CD8-positive, alpha-beta memory T cell (primary cell): ENCODE data around the gene SLC25A21. TPM values are rescaled to one million over a fixed set of nuclear protein-coding genes. Genes with fewer than 3 reads are reported as not detected.

ENCODE experiments used
- CTCF ChIA-PET: fragments of 350-600 bp; sonication (Branson Sonifier 250); formaldehyde crosslinking; loops from one replicate; lab custom pipeline; 2021; ENCODE audit warnings: antibody characterized with exemption; lab: Charles Lee
- POLR2A ChIA-PET: fragments of 350-600 bp; sonication (Branson Sonifier 250); formaldehyde crosslinking; loops from one replicate; lab custom pipeline; 2021; ENCODE audit warnings: antibody characterized with exemption; lab: Charles Lee
- DNase-seq, 5 donors: peaks; one replicate each; pipeline versions ENCODE4 v3.0.0 to v3.0.0-alpha.2; 2020 to 2022; ENCODE audit warnings: mixed read lengths in 1 of 5
- H3K27ac ChIP-seq: one replicate; pipeline ENCODE4 v1.7.0; 2013; ENCODE audit warnings: low read depth, mild to moderate bottlenecking, low read length, moderate library complexity
- H3K27me3 ChIP-seq: 2 replicates; pipeline ENCODE4 v1.7.0; 2013; ENCODE audit warnings: low read length, mild to moderate bottlenecking; ENCODE audit not compliant: insufficient read depth, poor library complexity, severe bottlenecking
- H3K36me3 ChIP-seq: 2 replicates; pipeline ENCODE4 v1.7.0; 2013; ENCODE audit warnings: mild to moderate bottlenecking, low read length, moderate library complexity; ENCODE audit not compliant: insufficient read depth
- H3K4me1 ChIP-seq: 2 replicates; pipeline ENCODE4 v1.7.0; 2013; ENCODE audit warnings: mild to moderate bottlenecking, low read length, moderate library complexity; ENCODE audit not compliant: insufficient read depth
- H3K4me3 ChIP-seq: 2 replicates; pipeline ENCODE4 v1.7.0; 2013; ENCODE audit warnings: mild to moderate bottlenecking, low read length
- H3K9me3 ChIP-seq: 2 replicates; pipeline ENCODE4 v1.7.0; 2013; ENCODE audit warnings: mild to moderate bottlenecking, low read length
- H3K27ac Mint-ChIP-seq, 8 donors: one replicate each; pipeline ENCODE4 v1.8.0; 2020 to 2021; ENCODE audit warnings: mixed read lengths in 8 of 8, mild to moderate bottlenecking in 6 of 8, inconsistent platforms in 3 of 8, moderate library complexity in 3 of 8
- H3K27me3 Mint-ChIP-seq, 2 donors: one replicate each; pipeline ENCODE4 v1.8.0; 2020 to 2021; ENCODE audit warnings: mixed read lengths in 2 of 2, mild to moderate bottlenecking in 1 of 2, moderate library complexity in 1 of 2
- H3K36me3 Mint-ChIP-seq, 3 donors: one replicate each; pipeline ENCODE4 v1.8.0; 2020 to 2021; ENCODE audit warnings: mixed read lengths in 3 of 3, inconsistent platforms in 1 of 3, mild to moderate bottlenecking in 1 of 3
- H3K4me1 Mint-ChIP-seq, 3 donors: one replicate each; pipeline ENCODE4 v1.8.0; 2020 to 2021; ENCODE audit warnings: mixed read lengths in 3 of 3, inconsistent platforms in 1 of 3, mild to moderate bottlenecking in 1 of 3
- H3K4me3 Mint-ChIP-seq, 7 donors: one replicate each; pipeline ENCODE4 v1.8.0; 2020 to 2021; ENCODE audit warnings: mixed read lengths in 7 of 7, mild to moderate bottlenecking in 6 of 7, moderate library complexity in 4 of 7, inconsistent platforms in 2 of 7
- H3K9me3 Mint-ChIP-seq, 5 donors: one replicate each; pipeline ENCODE4 v1.8.0; 2020 to 2022; ENCODE audit warnings: mixed read lengths in 5 of 5, mild to moderate bottlenecking in 3 of 5, moderate library complexity in 2 of 5, inconsistent platforms in 1 of 5
- polyA plus RNA-seq: library from polyadenylated mRNA; unstranded; fragments of 300-500 nt; fragmentation: Illumina TruSeq; gene quantifications from one replicate; pipeline ENCODE4 v1.2.3, GENCODE V29; 2021
- total RNA-seq, 2 experiments: library from RNA; stranded (reverse); gene quantifications; one replicate each; pipeline ENCODE4 v1.2.3, GENCODE V29; 2021

SLC25A21 gene
- total and polyA plus RNA-seq, 3 experiments from 2014 or later, result not detected

DNA sequence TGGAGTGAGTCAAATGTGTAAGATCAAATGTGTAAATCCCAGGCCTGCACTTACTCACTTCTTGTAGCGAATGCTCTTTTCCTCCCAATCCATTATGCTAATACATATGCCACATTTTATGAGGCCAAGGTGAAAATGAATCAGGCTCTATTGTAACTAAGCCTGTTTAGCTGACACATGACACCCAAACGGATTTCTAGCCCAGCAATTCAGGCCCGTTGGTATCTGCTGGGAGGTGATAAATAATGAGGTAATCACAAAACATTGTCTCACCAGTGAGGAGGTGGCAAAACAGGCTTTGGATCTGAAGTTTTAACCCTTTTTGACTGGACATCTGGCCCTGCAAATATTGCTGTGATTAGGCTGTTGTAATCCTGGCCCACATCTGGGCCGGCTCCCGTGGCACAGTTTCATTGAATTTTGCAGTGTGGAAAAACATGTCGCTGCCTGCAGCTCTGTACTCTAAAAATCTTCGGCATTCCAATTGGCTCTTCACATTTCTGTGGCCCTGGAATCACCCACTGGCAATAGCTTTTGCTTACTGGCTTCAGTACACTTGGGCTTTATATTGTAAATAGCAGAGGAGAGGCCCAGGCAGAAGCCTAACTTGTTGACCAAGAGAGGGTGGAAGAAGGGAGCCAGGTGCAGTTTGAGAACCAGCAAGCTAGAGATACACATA, 404.7 kb downstream of the SLC25A21 start:
- Histone ChIP-seq H3K27ac (no peak overlapping the region), H3K4me1 (no peaks in the 10 kb centered on the region), H3K9me3 (no peaks in the 10 kb centered on the region), H3K4me3 (no peak overlapping the region), H3K27me3 (no peaks in the 10 kb centered on the region), H3K36me3 (no peaks in the 10 kb centered on the region)
- POLR2A ChIA-PET, result no interaction called here
- Mint-ChIP-seq H3K36me3 (no peaks in the 10 kb centered on the region), H3K27ac (no peak overlapping the region), H3K9me3 (peaks cover 0 to 13% (median 1%) of the 10 kb centered on the region in 5 donors), H3K27me3 (peaks cover 0 to 3% of the 10 kb centered on the region in 2 donors), H3K4me3 (no peak overlapping the region), H3K4me1 (no peaks in the 10 kb centered on the region)
- CTCF ChIA-PET, result no interaction called here
- no peak for DNase-seq

DNA sequence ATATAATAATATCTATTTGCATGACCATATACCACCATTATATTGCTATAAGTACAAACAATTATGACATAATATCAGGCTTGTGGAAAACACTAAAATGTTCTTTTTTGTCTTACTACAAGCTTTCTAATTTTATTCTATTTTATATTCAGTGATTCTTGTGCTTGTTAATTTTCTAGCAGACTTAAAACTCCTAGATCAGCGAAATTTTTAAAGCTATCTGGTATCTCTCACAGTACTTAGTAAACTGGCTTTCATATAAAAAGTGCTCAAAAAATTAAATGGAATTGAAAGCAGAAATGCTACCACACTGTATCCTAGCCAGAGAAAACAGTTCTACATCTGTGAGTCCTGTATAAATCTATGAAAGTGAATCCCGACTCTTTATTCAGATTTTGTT, 405.4 kb downstream of the SLC25A21 start:
- H3K27me3 ChIP-seq, result no peaks in the 10 kb centered on the region
- POLR2A ChIA-PET, result no interaction called here
- Mint-ChIP-seq H3K9me3 (peaks cover 0 to 13% (median 3%) of the 10 kb centered on the region in 5 donors), H3K27me3 (peaks cover 0 to 3% of the 10 kb centered on the region in 2 donors), H3K4me1 (no peaks in the 10 kb centered on the region), H3K27ac (no peak overlapping the region), H3K4me3 (no peak overlapping the region), H3K36me3 (no peaks in the 10 kb centered on the region)
- no peak for DNase-seq
- H3K4me3 ChIP-seq, result no peak overlapping the region
- CTCF ChIA-PET, result no interaction called here
- H3K27ac ChIP-seq, result no peak overlapping the region
- no peaks in the 10 kb centered on the region for H3K36me3 ChIP-seq
- no peaks in the 10 kb centered on the region for H3K4me1 ChIP-seq
- H3K9me3 ChIP-seq, result no peaks in the 10 kb centered on the region

DNA sequence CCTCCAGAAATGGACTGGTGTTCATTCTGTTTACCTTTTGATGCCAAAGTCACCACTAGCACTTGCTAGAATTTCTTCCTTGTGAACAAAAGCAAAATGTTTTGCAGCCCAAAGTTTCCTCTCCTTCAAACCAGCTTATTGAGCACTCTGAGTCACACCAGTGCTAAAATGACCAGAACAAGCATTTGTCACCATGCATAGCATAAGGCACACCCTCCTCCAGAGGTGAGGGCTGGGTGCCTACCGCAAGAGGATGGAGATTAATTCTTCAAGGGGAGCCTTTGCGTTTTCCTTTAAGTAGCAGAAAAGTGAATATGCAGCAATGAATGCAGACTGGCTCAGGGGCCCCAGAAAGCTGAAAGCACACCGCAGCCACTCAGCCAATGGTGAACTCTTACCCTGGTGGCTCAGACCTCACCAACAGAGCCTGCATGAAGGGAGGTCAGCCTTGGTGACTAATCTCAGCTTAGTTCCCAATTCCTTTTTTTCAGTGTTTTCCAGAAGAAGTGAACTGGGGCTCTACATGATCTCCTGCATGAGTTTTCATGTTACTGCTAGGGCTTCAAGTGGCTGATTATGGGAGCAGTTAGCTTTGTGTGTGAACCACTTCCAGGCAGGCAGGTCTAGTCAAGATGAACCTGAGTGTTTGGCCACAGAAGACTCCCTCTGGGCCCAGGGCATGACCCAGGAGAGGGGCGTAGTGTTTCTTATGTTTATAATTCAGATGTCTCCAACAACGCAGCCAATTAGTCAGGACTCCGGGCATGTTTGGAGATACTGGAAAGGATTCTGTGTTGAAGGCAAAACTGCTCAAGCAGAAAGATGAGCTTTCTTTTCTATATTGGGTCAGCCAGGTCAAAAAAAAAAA, 414.4 kb downstream of the SLC25A21 start:
- Histone ChIP-seq H3K27ac (no peak overlapping the region), H3K4me1 (no peaks in the 10 kb centered on the region), H3K9me3 (no peaks in the 10 kb centered on the region), H3K36me3 (no peaks in the 10 kb centered on the region), H3K4me3 (no peak overlapping the region), H3K27me3 (no peaks in the 10 kb centered on the region)
- CTCF ChIA-PET, result no interaction called here
- Mint-ChIP-seq H3K9me3 (peaks cover 2 to 20% (median 15%) of the 10 kb centered on the region in 5 donors), H3K4me1 (no peaks in the 10 kb centered on the region), H3K27ac (no peak overlapping the region), H3K4me3 (no peak overlapping the region), H3K36me3 (no peaks in the 10 kb centered on the region), H3K27me3 (peaks cover 0 to 2% of the 10 kb centered on the region in 2 donors)
- no peak for DNase-seq
- POLR2A ChIA-PET, result no interaction called here

DNA sequence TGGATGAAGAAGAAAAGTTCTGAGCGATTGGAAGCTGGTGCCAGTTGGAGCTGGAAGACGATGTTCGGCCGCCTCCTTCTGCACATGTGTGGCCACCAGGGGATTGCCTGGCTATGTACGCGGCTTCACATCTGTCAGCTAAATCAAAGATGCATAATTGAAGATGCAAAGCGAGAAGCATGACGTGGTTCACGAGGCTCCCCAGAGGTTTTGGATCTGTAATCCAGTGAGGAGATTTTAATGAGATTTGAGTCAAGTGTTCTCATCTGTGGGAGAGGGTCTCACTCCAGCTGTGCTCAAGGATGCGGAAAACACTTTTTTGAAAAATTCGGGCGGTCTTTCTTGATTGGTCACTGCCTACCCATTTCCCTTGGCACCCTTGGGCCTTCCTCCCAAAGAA, 416.2 kb downstream of the SLC25A21 start:
- Histone ChIP-seq H3K4me1 (no peaks in the 10 kb centered on the region), H3K4me3 (no peak overlapping the region), H3K27me3 (no peaks in the 10 kb centered on the region), H3K9me3 (no peaks in the 10 kb centered on the region), H3K36me3 (no peaks in the 10 kb centered on the region), H3K27ac (no peak overlapping the region)
- no peak overlapping the region for H3K4me3 Mint-ChIP-seq
- H3K27me3 Mint-ChIP-seq, result peaks cover 0 to 2% of the 10 kb centered on the region in 2 donors
- CTCF ChIA-PET, result no interaction called here
- H3K4me1 Mint-ChIP-seq, result no peaks in the 10 kb centered on the region
- H3K36me3 Mint-ChIP-seq, result no peaks in the 10 kb centered on the region
- POLR2A ChIA-PET, result no interaction called here
- H3K27ac Mint-ChIP-seq, result no peak overlapping the region
- H3K9me3 Mint-ChIP-seq, result peaks cover 4 to 21% (median 17%) of the 10 kb centered on the region in 5 donors
- no peak for DNase-seq

DNA sequence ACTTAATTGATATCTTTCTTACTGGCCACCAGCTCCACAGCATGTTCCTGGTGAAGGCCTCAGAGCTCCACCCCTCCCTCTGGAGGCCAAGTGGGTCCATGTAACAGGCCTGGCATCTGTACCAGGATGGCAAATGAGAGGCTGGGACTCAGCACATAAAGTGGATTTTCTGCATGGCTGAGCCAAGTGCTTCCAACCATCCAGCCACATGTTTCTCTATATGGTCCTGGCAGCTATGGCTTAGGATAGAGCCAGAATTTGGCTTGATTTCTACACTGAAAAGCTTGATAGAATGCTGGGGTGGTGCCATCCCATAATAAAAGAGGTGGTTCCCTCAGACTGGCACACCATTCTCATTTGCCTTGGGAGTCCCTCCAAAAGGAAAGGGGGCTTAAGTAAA, 416.6 kb downstream of the SLC25A21 start:
- H3K4me3 ChIP-seq, result no peak overlapping the region
- DNase-seq, result no peak
- CTCF ChIA-PET, result no interaction called here
- Mint-ChIP-seq H3K27ac (no peak overlapping the region), H3K36me3 (no peaks in the 10 kb centered on the region), H3K4me1 (no peaks in the 10 kb centered on the region), H3K4me3 (no peak overlapping the region), H3K9me3 (peaks cover 4 to 21% (median 17%) of the 10 kb centered on the region in 5 donors), H3K27me3 (peaks cover 0 to 2% of the 10 kb centered on the region in 2 donors)
- no peaks in the 10 kb centered on the region for H3K4me1 ChIP-seq
- H3K9me3 ChIP-seq, result no peaks in the 10 kb centered on the region
- no peak overlapping the region for H3K27ac ChIP-seq
- no peaks in the 10 kb centered on the region for H3K27me3 ChIP-seq
- POLR2A ChIA-PET, result no interaction called here
- no peaks in the 10 kb centered on the region for H3K36me3 ChIP-seq

DNA sequence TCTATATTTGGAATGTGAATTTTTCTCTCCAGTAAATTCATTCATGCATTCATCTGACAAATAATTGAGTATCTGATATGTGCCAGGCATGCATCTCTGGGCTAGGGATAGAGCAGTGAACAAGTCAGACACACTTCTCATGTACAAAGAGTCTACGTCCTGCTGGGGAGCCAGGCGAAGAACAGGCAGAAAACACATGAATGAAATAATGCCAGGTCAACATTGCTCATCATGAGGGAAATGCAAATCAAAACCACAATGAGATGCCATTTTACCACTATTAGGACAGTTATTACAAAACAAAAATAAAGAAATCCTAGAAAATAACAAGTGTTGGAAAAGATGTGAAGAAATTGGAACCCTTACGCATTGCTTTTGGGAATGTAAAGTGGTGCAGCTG, 420.5 kb downstream of the SLC25A21 start:
- H3K27ac Mint-ChIP-seq, result no peak overlapping the region

DNA sequence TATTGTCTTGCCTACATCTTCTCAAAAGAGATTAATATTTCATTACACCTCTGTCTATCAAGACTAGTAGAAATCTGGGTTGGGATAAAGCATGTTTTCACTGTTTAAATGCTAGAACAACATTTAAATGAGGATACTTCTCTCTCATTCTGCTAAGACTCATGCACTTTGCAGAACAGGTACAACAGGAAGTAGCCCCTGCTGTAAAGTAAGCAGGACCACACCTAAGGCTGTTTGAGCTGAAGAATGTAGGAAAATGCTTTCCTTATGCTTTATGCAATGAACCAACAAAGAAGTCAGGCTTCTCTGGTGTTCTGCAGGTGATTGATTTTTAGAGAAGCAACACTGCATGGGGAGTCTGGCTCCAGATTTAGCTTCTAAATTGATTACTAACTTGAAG, 421.3 kb downstream of the SLC25A21 start:
- Mint-ChIP-seq H3K36me3 (no peaks in the 10 kb centered on the region), H3K4me3 (no peak overlapping the region)
- CTCF ChIA-PET, result no interaction called here

More for the DNA sequence above, 420.5 kb downstream of the SLC25A21 start:
- H3K4me1 ChIP-seq, result no peaks in the 10 kb centered on the region
- H3K9me3 ChIP-seq, result no peaks in the 10 kb centered on the region
- H3K4me3 Mint-ChIP-seq, result no peak overlapping the region
- H3K27ac ChIP-seq, result no peak overlapping the region
- peaks cover 4 to 21% (median 11%) of the 10 kb centered on the region in 5 donors for H3K9me3 Mint-ChIP-seq
- DNase-seq, result no peak
- H3K27me3 Mint-ChIP-seq, result peaks cover 0 to 2% of the 10 kb centered on the region in 2 donors
- no peak overlapping the region for H3K4me3 ChIP-seq
- ChIA-PET CTCF (no interaction called here), POLR2A (no interaction called here)
- H3K36me3 Mint-ChIP-seq, result no peaks in the 10 kb centered on the region
- H3K36me3 ChIP-seq, result no peaks in the 10 kb centered on the region
- H3K4me1 Mint-ChIP-seq, result no peaks in the 10 kb centered on the region
- no peaks in the 10 kb centered on the region for H3K27me3 ChIP-seq

DNA sequence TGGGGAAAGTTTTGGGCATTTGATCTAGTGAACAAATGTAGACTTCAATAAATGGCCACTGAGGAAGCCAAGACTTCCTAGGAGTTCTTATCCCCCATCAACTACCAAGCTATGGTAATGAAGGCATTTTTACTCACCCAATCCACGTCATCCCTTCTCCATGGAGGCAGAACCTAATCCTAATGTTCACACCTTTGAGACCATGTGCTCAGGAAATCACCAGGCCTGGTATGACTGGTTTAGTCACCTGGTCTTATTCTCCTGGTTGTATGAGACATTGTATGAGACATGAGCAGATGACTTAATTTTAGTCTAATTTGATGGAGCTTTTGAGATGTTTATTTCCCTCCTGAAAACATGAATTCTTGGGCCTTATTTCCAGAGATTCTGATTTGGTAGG, 422.2 kb downstream of the SLC25A21 start:
- Histone ChIP-seq H3K27me3 (no peaks in the 10 kb centered on the region), H3K9me3 (no peaks in the 10 kb centered on the region), H3K4me1 (no peaks in the 10 kb centered on the region), H3K36me3 (no peaks in the 10 kb centered on the region), H3K27ac (no peak overlapping the region), H3K4me3 (no peak overlapping the region)
- CTCF ChIA-PET, result no interaction called here
- Mint-ChIP-seq H3K27ac (no peak overlapping the region), H3K27me3 (no peaks in the 10 kb centered on the region), H3K36me3 (no peaks in the 10 kb centered on the region), H3K4me3 (no peak overlapping the region), H3K4me1 (no peaks in the 10 kb centered on the region), H3K9me3 (peaks cover 4 to 21% (median 11%) of the 10 kb centered on the region in 5 donors)
- POLR2A ChIA-PET, result no interaction called here
- no peak for DNase-seq

More for the DNA sequence above, 421.3 kb downstream of the SLC25A21 start:
- no peak for DNase-seq
- H3K9me3 ChIP-seq, result no peaks in the 10 kb centered on the region
- no peaks in the 10 kb centered on the region for H3K36me3 ChIP-seq
- H3K27ac ChIP-seq, result no peak overlapping the region
- H3K27me3 Mint-ChIP-seq, result peaks cover 0 to 2% of the 10 kb centered on the region in 2 donors
- no peaks in the 10 kb centered on the region for H3K27me3 ChIP-seq
- H3K4me3 ChIP-seq, result no peak overlapping the region
- H3K4me1 Mint-ChIP-seq, result no peaks in the 10 kb centered on the region
- H3K27ac Mint-ChIP-seq, result no peak overlapping the region
- POLR2A ChIA-PET, result no interaction called here
- no peaks in the 10 kb centered on the region for H3K4me1 ChIP-seq
- peaks cover 4 to 21% (median 11%) of the 10 kb centered on the region in 5 donors for H3K9me3 Mint-ChIP-seq
